Neural cell (in vitro differentiated cells): ENCODE measurements around the gene HAND1. TPM values are rescaled to one million over a fixed set of nuclear protein-coding genes. Genes with fewer than 3 reads are reported as not detected.

Experiments used
- H2AFZ ChIP-seq: fragments of 200-600, 300-800 bp; sonication (generic), shearing (Covaris generic); 2 replicates; pipeline ENCODE4 v1.6.0; 2014; ENCODE audit warnings: low read depth, mild to moderate bottlenecking, antibody characterized with exemption, low read length, moderate library complexity
- H3F3A ChIP-seq: fragments of 200-600 bp; shearing (Covaris generic); 2 replicates; pipeline ENCODE4 v1.6.1; 2016; ENCODE audit warnings: mild to moderate bottlenecking, moderate library complexity, mixed read lengths, antibody characterized with exemption, low read length; ENCODE audit not compliant: insufficient read depth, poor library complexity, severe bottlenecking
- H3K27ac ChIP-seq: fragments of 200-600, 300-800 bp; sonication (generic), shearing (Covaris generic); 2 replicates; pipeline ENCODE4 v1.5.1; 2014; ENCODE audit warnings: mild to moderate bottlenecking, low read length, moderate library complexity
- H3K27me3 ChIP-seq: fragments of 300-800, 200-600 bp; sonication (generic), shearing (Covaris generic); 2 replicates; pipeline ENCODE4 v1.6.0; 2014; ENCODE audit warnings: mild to moderate bottlenecking, low read depth, low read length, moderate library complexity; ENCODE audit not compliant: insufficient read depth
- H3K36me3 ChIP-seq: fragments of 300-800, 200-600 bp; sonication (generic), shearing (Covaris generic); 2 replicates; pipeline ENCODE4 v1.5.1; 2014; ENCODE audit warnings: mild to moderate bottlenecking, antibody characterized with exemption, low read length, moderate library complexity; ENCODE audit not compliant: insufficient read depth
- H3K4me2 ChIP-seq: fragments of 300-800, 200-600 bp; sonication (generic), shearing (Covaris generic); 2 replicates; pipeline ENCODE4 v1.6.0; 2014; ENCODE audit warnings: mild to moderate bottlenecking, low read length
- H3K4me3 ChIP-seq: fragments of 300-800, 200-600 bp; sonication (generic), shearing (Covaris generic); 2 replicates; pipeline ENCODE4 v1.5.1; 2014; ENCODE audit warnings: mild to moderate bottlenecking, low read length, moderate library complexity
- H3K79me2 ChIP-seq: fragments of 200-600 bp; shearing (Covaris generic); replicated peaks from 2 replicates; pipeline ENCODE4 v1.6.0; 2014; ENCODE audit warnings: mild to moderate bottlenecking, low read length, moderate library complexity; ENCODE audit not compliant: insufficient read depth
- H3K9ac ChIP-seq: fragments of 300-800, 200-600 bp; sonication (generic), shearing (Covaris generic); 2 replicates; pipeline ENCODE4 v1.6.1; 2016; ENCODE audit warnings: mild to moderate bottlenecking, low read length, mixed read lengths
- H3K9me2 ChIP-seq: fragments of 200-600 bp; shearing (Covaris generic); 2 replicates; pipeline ENCODE4 v1.6.1; 2016; ENCODE audit warnings: mild to moderate bottlenecking, low read length, mixed read lengths; ENCODE audit not compliant: insufficient read depth
- H3K9me3 ChIP-seq: fragments of 200-600, 300-800 bp; sonication (generic), shearing (Covaris generic); 2 replicates; pipeline ENCODE4 v1.6.1; 2016; ENCODE audit warnings: mild to moderate bottlenecking, mixed run types, low read length, moderate library complexity, mixed read lengths
- H4K20me1 ChIP-seq: fragments of 200-600 bp; shearing (Covaris generic); 2 replicates; pipeline ENCODE4 v1.6.1; 2016; ENCODE audit warnings: mild to moderate bottlenecking, mixed run types; ENCODE audit not compliant: insufficient read depth
- EP300 ChIP-seq: fragments of 450-650 bp; conservative IDR thresholded peaks from 2 replicates; pipeline ENCODE4 v1.6.1; 2014; ENCODE audit warnings: antibody characterized with exemption, mild to moderate bottlenecking, moderate library complexity; ENCODE audit not compliant: poor library complexity, severe bottlenecking
- EZH2 ChIP-seq: fragments of 200-600, 300-800 bp; shearing (Covaris generic), sonication (generic); IDR thresholded peaks from 2 replicates; pipeline ENCODE4 v1.6.1; 2014; ENCODE audit warnings: antibody characterized with exemption, low read length, borderline replicate concordance, mild to moderate bottlenecking; ENCODE audit not compliant: insufficient read depth, poor library complexity, severe bottlenecking
- MXI1 ChIP-seq: fragments of 450-650 bp; conservative IDR thresholded peaks from 2 replicates; pipeline ENCODE4 v1.6.1; 2014; ENCODE audit warnings: antibody characterized with exemption, mild to moderate bottlenecking; ENCODE audit not compliant: poor library complexity, severe bottlenecking
- POLR2AphosphoS5 ChIP-seq: IDR thresholded peaks from 2 replicates; pipeline ENCODE4 v1.6.1; 2012
- RAD21 ChIP-seq: fragments of 450-650 bp; conservative IDR thresholded peaks from 2 replicates; pipeline ENCODE4 v1.6.1; 2014; ENCODE audit warnings: antibody characterized with exemption, mild to moderate bottlenecking, moderate library complexity
- SMC3 ChIP-seq: fragments of 450-650 bp; conservative IDR thresholded peaks from 2 replicates; pipeline ENCODE4 v1.6.1; 2014; ENCODE audit warnings: antibody characterized with exemption, mild to moderate bottlenecking, moderate library complexity; ENCODE audit not compliant: poor library complexity
- TAF1 ChIP-seq: IDR thresholded peaks from 2 replicates; pipeline ENCODE4 v1.6.1; 2012; ENCODE audit warnings: low read depth
- polyA plus RNA-seq: library from polyadenylated mRNA; depleted of rRNA; stranded (reverse); fragments of >200 nt; gene quantifications from 2 replicates; pipeline ENCODE4 v1.2.3, GENCODE V29; 2014
- TF ChIP-seq, protein P1 (sequence below): fragments of 450-650 bp; IDR thresholded peaks from 2 replicates; pipeline ENCODE4 v1.5.1; 2014; ENCODE audit warnings: antibody characterized with exemption, mild to moderate bottlenecking, moderate library complexity; ENCODE audit not compliant: poor library complexity, severe bottlenecking
- TF ChIP-seq, protein P2 (sequence below): IDR thresholded peaks from 2 replicates; pipeline ENCODE4 v1.6.1; 2012; ENCODE audit warnings: borderline replicate concordance

Gene HAND1
- polyA plus RNA-seq, 1 donor from 2014 or later, result not detected

DNA sequence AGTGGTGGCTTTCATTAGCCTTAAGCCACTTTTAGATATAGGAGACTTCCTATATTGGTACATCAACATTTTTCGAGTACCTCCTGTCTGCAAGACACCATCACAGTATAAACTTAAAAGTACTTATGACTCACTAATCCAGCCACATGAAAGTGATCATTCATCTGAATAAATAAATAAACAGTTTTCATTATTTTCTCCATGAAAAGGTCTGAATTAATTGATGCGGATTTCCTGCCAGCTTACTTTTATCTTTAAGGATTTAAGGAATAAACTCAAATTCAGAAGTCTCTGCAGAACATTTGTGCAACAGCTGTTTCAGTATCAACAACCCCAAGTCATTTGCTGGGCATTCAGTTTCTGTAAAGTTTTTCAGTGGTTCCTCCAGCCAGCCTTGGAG lies 28.2 kb downstream of the HAND1 start:
- Histone ChIP-seq H3K36me3 (no peaks in the 10 kb centered on the region), H3K4me2 (no peak overlapping the region), H3K9ac (no peak overlapping the region), H3K79me2 (peaks cover 18% of the 10 kb centered on the region), H3K27ac (no peak overlapping the region), H2AFZ (no peak overlapping the region), H4K20me1 (no peaks in the 10 kb centered on the region), H3K4me3 (no peak overlapping the region), H3K9me3 (no peaks in the 10 kb centered on the region), H3K9me2 (no peaks in the 10 kb centered on the region), H3F3A (no peaks in the 10 kb centered on the region), H3K27me3 (no peaks in the 10 kb centered on the region)
- TF ChIP-seq POLR2AphosphoS5 (no peak), RAD21 (no peak), TAF1 (no peak), EP300 (no peak), MXI1 (no peak), SMC3 (no peak), EZH2 (no peak)
- TF ChIP-seq, protein P1, sequence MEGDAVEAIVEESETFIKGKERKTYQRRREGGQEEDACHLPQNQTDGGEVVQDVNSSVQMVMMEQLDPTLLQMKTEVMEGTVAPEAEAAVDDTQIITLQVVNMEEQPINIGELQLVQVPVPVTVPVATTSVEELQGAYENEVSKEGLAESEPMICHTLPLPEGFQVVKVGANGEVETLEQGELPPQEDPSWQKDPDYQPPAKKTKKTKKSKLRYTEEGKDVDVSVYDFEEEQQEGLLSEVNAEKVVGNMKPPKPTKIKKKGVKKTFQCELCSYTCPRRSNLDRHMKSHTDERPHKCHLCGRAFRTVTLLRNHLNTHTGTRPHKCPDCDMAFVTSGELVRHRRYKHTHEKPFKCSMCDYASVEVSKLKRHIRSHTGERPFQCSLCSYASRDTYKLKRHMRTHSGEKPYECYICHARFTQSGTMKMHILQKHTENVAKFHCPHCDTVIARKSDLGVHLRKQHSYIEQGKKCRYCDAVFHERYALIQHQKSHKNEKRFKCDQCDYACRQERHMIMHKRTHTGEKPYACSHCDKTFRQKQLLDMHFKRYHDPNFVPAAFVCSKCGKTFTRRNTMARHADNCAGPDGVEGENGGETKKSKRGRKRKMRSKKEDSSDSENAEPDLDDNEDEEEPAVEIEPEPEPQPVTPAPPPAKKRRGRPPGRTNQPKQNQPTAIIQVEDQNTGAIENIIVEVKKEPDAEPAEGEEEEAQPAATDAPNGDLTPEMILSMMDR, result no peak
- TF ChIP-seq, protein P2, sequence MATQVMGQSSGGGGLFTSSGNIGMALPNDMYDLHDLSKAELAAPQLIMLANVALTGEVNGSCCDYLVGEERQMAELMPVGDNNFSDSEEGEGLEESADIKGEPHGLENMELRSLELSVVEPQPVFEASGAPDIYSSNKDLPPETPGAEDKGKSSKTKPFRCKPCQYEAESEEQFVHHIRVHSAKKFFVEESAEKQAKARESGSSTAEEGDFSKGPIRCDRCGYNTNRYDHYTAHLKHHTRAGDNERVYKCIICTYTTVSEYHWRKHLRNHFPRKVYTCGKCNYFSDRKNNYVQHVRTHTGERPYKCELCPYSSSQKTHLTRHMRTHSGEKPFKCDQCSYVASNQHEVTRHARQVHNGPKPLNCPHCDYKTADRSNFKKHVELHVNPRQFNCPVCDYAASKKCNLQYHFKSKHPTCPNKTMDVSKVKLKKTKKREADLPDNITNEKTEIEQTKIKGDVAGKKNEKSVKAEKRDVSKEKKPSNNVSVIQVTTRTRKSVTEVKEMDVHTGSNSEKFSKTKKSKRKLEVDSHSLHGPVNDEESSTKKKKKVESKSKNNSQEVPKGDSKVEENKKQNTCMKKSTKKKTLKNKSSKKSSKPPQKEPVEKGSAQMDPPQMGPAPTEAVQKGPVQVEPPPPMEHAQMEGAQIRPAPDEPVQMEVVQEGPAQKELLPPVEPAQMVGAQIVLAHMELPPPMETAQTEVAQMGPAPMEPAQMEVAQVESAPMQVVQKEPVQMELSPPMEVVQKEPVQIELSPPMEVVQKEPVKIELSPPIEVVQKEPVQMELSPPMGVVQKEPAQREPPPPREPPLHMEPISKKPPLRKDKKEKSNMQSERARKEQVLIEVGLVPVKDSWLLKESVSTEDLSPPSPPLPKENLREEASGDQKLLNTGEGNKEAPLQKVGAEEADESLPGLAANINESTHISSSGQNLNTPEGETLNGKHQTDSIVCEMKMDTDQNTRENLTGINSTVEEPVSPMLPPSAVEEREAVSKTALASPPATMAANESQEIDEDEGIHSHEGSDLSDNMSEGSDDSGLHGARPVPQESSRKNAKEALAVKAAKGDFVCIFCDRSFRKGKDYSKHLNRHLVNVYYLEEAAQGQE, result no peak

DNA sequence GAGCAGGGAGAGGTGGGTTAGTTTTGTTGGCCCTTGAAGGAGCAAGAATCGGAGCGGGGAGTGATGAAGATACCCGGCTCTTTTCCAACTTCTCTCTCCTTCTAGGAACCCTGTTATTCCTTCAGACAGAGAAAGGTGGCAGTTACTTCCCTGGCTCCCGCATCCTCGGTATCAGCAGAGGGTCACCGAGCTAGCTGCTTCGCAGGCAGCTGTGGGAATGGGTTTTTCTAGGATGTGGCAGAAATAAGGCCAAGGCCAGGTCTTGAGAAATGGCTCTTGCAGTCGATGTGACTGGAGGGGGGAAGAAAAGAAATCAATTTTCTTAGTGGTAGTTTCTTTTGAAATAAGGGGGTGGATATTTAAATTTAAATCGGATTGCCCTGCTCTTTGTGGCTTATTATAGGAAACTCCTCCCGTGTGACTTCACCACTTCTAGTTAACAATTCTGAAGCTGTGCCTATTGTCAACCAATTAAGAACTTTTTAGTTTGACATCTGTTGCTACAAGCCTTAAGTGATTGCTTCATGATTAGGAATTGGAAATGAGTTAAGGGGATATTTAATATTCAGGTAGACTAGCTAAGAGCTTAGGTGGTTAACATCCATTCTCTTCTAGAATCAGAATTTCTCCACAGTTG lies 30.8 kb downstream of the HAND1 start:
- Histone ChIP-seq H3K9me3 (no peaks in the 10 kb centered on the region), H3K27me3 (no peaks in the 10 kb centered on the region), H3K9ac (peak overlapping the region; percentile 65), H3K36me3 (no peaks in the 10 kb centered on the region), H3K79me2 (peaks cover 21% of the 10 kb centered on the region), H4K20me1 (no peaks in the 10 kb centered on the region), H3K9me2 (no peaks in the 10 kb centered on the region), H3K4me2 (peak overlapping the region; percentile 83), H3F3A (no peaks in the 10 kb centered on the region), H3K27ac (no peak overlapping the region), H3K4me3 (peak overlapping the region; percentile 96), H2AFZ (no peak overlapping the region)
- TF ChIP-seq MXI1 (no peak), EZH2 (no peak), SMC3 (no peak), RAD21 (peak; percentile 20), EP300 (no peak), POLR2AphosphoS5 (no peak)
- TF ChIP-seq, protein P2, result no peak
- TF ChIP-seq, protein P1, result no peak
